ENCODE results near the gene VPS36. TPM values are rescaled to one million over a fixed set of nuclear protein-coding genes. Genes with fewer than 3 reads are reported as not detected.

The VPS36 gene
- polyA plus RNA-seq, 1 donor from 2014 or later, result 85.4 TPM

DNA sequence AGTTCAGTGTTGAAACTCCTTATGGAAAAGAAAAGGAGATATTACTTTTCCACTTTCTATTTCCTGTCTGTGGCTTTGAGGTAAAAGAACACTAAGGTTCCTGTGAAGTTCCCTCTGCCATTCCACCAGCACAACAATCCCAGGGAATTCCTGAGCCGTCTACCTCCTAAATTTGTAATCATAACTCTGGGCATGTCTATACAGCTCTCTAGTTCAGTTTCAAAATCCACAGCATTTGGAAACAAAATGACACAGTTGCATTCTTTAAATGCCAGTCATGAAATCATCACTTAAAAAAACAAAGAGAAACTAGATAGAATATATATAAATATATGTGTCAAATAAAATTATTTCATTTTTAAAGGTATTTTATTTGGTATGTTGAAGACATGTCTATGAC, 35.5 kb downstream of the VPS36 start:
- no peak overlapping the region for H3K4me2 ChIP-seq (ENCODE audit: low read length)

DNA sequence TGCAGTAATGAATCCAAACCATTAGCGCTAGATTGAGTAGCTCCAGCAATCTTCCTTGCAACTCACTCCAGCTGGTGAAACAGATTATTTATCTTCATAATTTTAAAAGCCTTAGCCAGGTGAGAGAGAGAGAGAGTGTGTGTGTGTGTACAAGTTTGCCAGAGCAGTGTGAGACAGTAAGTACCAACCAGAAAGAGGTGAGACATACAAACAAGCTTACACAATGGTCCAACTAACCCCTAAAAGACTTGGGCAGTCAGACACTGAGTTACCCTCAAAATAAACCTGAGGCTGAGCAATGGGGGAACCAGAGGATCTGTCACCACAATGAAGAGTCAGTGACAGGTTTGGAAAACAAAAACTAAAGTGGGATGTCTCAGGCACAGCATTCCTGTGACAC, 36.4 kb downstream of the VPS36 start:
- Histone ChIP-seq H3K4me2 (ENCODE audit: low read length) (no peak overlapping the region), H3K9me2 (ENCODE audit: insufficient read depth, low read length) (no peaks in the 10 kb centered on the region), H2AFZ (ENCODE audit: low read depth, low read length) (no peak overlapping the region), H3K4me3 (ENCODE audit: low read length) (no peak overlapping the region), H3K27me3 (ENCODE audit: insufficient read depth, low read depth, low read length) (no peaks in the 10 kb centered on the region), H3K9me3 (ENCODE audit: low read length) (no peaks in the 10 kb centered on the region), H3K36me3 (ENCODE audit: insufficient read depth, low read length) (peaks cover 4% of the 10 kb centered on the region), H3K9ac (ENCODE audit: low read length) (no peak overlapping the region), H4K20me1 (ENCODE audit: insufficient read depth) (no peaks in the 10 kb centered on the region), H3K79me2 (replicated peaks; ENCODE audit: insufficient read depth, low read length) (no peaks in the 10 kb centered on the region), H3F3A (ENCODE audit: insufficient read depth, low read length, poor library complexity, severe bottlenecking) (no peaks in the 10 kb centered on the region), H3K27ac (ENCODE audit: low read length) (no peak overlapping the region)
- TF ChIP-seq, protein P1, sequence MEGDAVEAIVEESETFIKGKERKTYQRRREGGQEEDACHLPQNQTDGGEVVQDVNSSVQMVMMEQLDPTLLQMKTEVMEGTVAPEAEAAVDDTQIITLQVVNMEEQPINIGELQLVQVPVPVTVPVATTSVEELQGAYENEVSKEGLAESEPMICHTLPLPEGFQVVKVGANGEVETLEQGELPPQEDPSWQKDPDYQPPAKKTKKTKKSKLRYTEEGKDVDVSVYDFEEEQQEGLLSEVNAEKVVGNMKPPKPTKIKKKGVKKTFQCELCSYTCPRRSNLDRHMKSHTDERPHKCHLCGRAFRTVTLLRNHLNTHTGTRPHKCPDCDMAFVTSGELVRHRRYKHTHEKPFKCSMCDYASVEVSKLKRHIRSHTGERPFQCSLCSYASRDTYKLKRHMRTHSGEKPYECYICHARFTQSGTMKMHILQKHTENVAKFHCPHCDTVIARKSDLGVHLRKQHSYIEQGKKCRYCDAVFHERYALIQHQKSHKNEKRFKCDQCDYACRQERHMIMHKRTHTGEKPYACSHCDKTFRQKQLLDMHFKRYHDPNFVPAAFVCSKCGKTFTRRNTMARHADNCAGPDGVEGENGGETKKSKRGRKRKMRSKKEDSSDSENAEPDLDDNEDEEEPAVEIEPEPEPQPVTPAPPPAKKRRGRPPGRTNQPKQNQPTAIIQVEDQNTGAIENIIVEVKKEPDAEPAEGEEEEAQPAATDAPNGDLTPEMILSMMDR (IDR thresholded peaks at IDR 0.05; ENCODE audit: poor library complexity, severe bottlenecking), result no peak
- TF ChIP-seq TAF1 (IDR thresholded peaks at IDR 0.05; ENCODE audit: low read depth) (no peak), RAD21 (conservative IDR thresholded peaks at IDR 0.05) (no peak), EP300 (conservative IDR thresholded peaks at IDR 0.05; ENCODE audit: poor library complexity, severe bottlenecking) (no peak), EZH2 (IDR thresholded peaks at IDR 0.05; ENCODE audit: borderline replicate concordance, insufficient read depth, low read length, poor library complexity, severe bottlenecking) (no peak), MXI1 (conservative IDR thresholded peaks at IDR 0.05; ENCODE audit: poor library complexity, severe bottlenecking) (no peak), POLR2AphosphoS5 (IDR thresholded peaks at IDR 0.05) (no peak)
- TF ChIP-seq, protein P2, sequence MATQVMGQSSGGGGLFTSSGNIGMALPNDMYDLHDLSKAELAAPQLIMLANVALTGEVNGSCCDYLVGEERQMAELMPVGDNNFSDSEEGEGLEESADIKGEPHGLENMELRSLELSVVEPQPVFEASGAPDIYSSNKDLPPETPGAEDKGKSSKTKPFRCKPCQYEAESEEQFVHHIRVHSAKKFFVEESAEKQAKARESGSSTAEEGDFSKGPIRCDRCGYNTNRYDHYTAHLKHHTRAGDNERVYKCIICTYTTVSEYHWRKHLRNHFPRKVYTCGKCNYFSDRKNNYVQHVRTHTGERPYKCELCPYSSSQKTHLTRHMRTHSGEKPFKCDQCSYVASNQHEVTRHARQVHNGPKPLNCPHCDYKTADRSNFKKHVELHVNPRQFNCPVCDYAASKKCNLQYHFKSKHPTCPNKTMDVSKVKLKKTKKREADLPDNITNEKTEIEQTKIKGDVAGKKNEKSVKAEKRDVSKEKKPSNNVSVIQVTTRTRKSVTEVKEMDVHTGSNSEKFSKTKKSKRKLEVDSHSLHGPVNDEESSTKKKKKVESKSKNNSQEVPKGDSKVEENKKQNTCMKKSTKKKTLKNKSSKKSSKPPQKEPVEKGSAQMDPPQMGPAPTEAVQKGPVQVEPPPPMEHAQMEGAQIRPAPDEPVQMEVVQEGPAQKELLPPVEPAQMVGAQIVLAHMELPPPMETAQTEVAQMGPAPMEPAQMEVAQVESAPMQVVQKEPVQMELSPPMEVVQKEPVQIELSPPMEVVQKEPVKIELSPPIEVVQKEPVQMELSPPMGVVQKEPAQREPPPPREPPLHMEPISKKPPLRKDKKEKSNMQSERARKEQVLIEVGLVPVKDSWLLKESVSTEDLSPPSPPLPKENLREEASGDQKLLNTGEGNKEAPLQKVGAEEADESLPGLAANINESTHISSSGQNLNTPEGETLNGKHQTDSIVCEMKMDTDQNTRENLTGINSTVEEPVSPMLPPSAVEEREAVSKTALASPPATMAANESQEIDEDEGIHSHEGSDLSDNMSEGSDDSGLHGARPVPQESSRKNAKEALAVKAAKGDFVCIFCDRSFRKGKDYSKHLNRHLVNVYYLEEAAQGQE (IDR thresholded peaks at IDR 0.05; ENCODE audit: borderline replicate concordance), result no peak

More for the DNA sequence above, 35.5 kb downstream of the VPS36 start:
- no peaks in the 10 kb centered on the region for H3K27me3 ChIP-seq (ENCODE audit: insufficient read depth, low read depth, low read length)
- no peak overlapping the region for H3K27ac ChIP-seq (ENCODE audit: low read length)
- H3K9me2 ChIP-seq (ENCODE audit: insufficient read depth, low read length), result no peaks in the 10 kb centered on the region
- H2AFZ ChIP-seq (ENCODE audit: low read depth, low read length), result no peak overlapping the region
- no peak overlapping the region for H3K4me3 ChIP-seq (ENCODE audit: low read length)
- H3K9me3 ChIP-seq (ENCODE audit: low read length), result no peaks in the 10 kb centered on the region
- H3K36me3 ChIP-seq (ENCODE audit: insufficient read depth, low read length), result peaks cover 4% of the 10 kb centered on the region
- TF ChIP-seq, protein P2 (IDR thresholded peaks at IDR 0.05; ENCODE audit: borderline replicate concordance), result no peak
- TF ChIP-seq RAD21 (conservative IDR thresholded peaks at IDR 0.05) (no peak), EZH2 (IDR thresholded peaks at IDR 0.05; ENCODE audit: borderline replicate concordance, insufficient read depth, low read length, poor library complexity, severe bottlenecking) (no peak), EP300 (conservative IDR thresholded peaks at IDR 0.05; ENCODE audit: poor library complexity, severe bottlenecking) (no peak), POLR2AphosphoS5 (IDR thresholded peaks at IDR 0.05) (no peak), SMC3 (conservative IDR thresholded peaks at IDR 0.05; ENCODE audit: poor library complexity) (no peak), TAF1 (IDR thresholded peaks at IDR 0.05; ENCODE audit: low read depth) (no peak), MXI1 (conservative IDR thresholded peaks at IDR 0.05; ENCODE audit: poor library complexity, severe bottlenecking) (no peak)
- TF ChIP-seq, protein P1 (IDR thresholded peaks at IDR 0.05; ENCODE audit: poor library complexity, severe bottlenecking), result no peak
- no peaks in the 10 kb centered on the region for H3F3A ChIP-seq (ENCODE audit: insufficient read depth, low read length, poor library complexity, severe bottlenecking)
- H3K9ac ChIP-seq (ENCODE audit: low read length), result no peak overlapping the region
- no peaks in the 10 kb centered on the region for H4K20me1 ChIP-seq (ENCODE audit: insufficient read depth)
- no peaks in the 10 kb centered on the region for H3K79me2 ChIP-seq (replicated peaks; ENCODE audit: insufficient read depth, low read length)
